Activated gamma-delta T cell treated with Interleukin-2 at 50 U/mL for 16 hours (primary cell): ENCODE data around the gene TENT4A.

Experiments
- DNase-seq: peaks from one replicate; pipeline ENCODE4 v3.0.0-alpha.2; 2020

The TENT4A gene

GRCh38 chr5:6734243-6734700 lies 21.0 kb downstream of the TENT4A start:
- no peak for DNase-seq

- no peak for DNase-seq
These were observed 21.5 kb downstream of the TENT4A start for GRCh38 chr5:6734781-6735180.

- DNase-seq: no peak
These were observed 22.9 kb downstream of the TENT4A start for GRCh38 chr5:6736106-6736505.

- no peak for DNase-seq
These were observed 23.4 kb downstream of the TENT4A start for GRCh38 chr5:6736524-6737042.

- DNase-seq: no peak
These were observed 24.1 kb downstream of the TENT4A start for GRCh38 chr5:6737043-6737941.

- DNase-seq: no peak
These were observed 26.4 kb downstream of the TENT4A start for GRCh38 chr5:6739603-6740002.

- DNase-seq: no peak
These were observed 27.4 kb downstream of the TENT4A start for GRCh38 chr5:6740586-6741150.

GRCh38 chr5:6742081-6742758 lies 29.0 kb downstream of the TENT4A start:
- no peak for DNase-seq

GRCh38 chr5:6743161-6743560 lies 29.9 kb downstream of the TENT4A start:
- DNase-seq: no peak

GRCh38 chr5:6744841-6745705 lies 31.8 kb downstream of the TENT4A start:
- no peak for DNase-seq

- DNase-seq: no peak
These were observed 32.5 kb downstream of the TENT4A start for GRCh38 chr5:6745706-6746222.

- DNase-seq: no peak
These were observed 33.0 kb downstream of the TENT4A start for GRCh38 chr5:6746244-6746643.

GRCh38 chr5:6747103-6747502 lies 33.9 kb downstream of the TENT4A start:
- no peak for DNase-seq

GRCh38 chr5:6748142-6748541 lies 34.9 kb downstream of the TENT4A start:
- no peak for DNase-seq

- no peak for DNase-seq
These were observed 35.9 kb downstream of the TENT4A start for GRCh38 chr5:6749026-6749716.

GRCh38 chr5:6750142-6750840 lies 37.1 kb downstream of the TENT4A start:
- DNase-seq: no peak

GRCh38 chr5:6750951-6751685 lies 37.9 kb downstream of the TENT4A start:
- DNase-seq: no peak

GRCh38 chr5:6752236-6752635 lies 39.0 kb downstream of the TENT4A start:
- DNase-seq: no peak

GRCh38 chr5:6752782-6753181 lies 39.5 kb downstream of the TENT4A start:
- DNase-seq: no peak

- DNase-seq: no peak
These were observed 40.6 kb downstream of the TENT4A start for GRCh38 chr5:6753851-6754250.
